ENCODE measurements around the gene AP3D1. TPM values are rescaled to one million over a fixed set of nuclear protein-coding genes. Genes with fewer than 3 reads are reported as not detected.

The AP3D1 gene
- total and polyA plus RNA-seq, 9 of the 15 experiments (the other 6 are each of a cell fraction or from before 2014, with no cell fraction given): 1.2 to 86.1 (median 35.9) TPM

- no peak for TF ChIP-seq ZBTB34 (CRISPR knock-in tag; IDR thresholded peaks at IDR 0.05)
- peak; percentile 46 for TF ChIP-seq SUPT5H (IDR thresholded peaks at IDR 0.05)
- no peak for TF ChIP-seq SRSF3 (IDR thresholded peaks at IDR 0.05; ENCODE audit: insufficient read depth, low read length)
- TF ChIP-seq FOXK2 (conservative IDR thresholded peaks at IDR 0.05 in 1 of 2, IDR thresholded peaks at IDR 0.05 in 1 of 2; ENCODE audit: low read depth in 2 of 2): 0 out of 4 replicates have a peak, but pooled peaks of 1 of the 2 experiments have one; percentile 14
- no peak for TF ChIP-seq TAF15 (IDR thresholded peaks at IDR 0.05; ENCODE audit: low read depth, low read length)
- peak; percentile 84; the same call in 1 of the 2 replicates for TF ChIP-seq ZNF395 (CRISPR knock-in tag; IDR thresholded peaks at IDR 0.05)
- peak; percentile 35 to 58 (median 39); a peak in 3 of 6 replicates for TF ChIP-seq CTCF (IDR thresholded peaks at IDR 0.05 in 2 of 3, conservative IDR thresholded peaks at IDR 0.05 in 1 of 3; ENCODE audit: insufficient read depth in 2 of 3, low read depth in 1 of 3, low read length in 3 of 3)
- peak; percentile 69 for TF ChIP-seq SOX6 (IDR thresholded peaks at IDR 0.05)
- TF ChIP-seq UBTF (IDR thresholded peaks at IDR 0.05; ENCODE audit: borderline replicate concordance in 1 of 2, low read depth in 2 of 2, low read length in 2 of 2): peak; percentile 94 to 98; a peak in 3 of 4 replicates
- TF ChIP-seq CLOCK (CRISPR knock-in tag; IDR thresholded peaks at IDR 0.05; ENCODE audit: borderline replicate concordance): no peak
- no peak for TF ChIP-seq NCOA2 (IDR thresholded peaks at IDR 0.05; ENCODE audit: partially characterized antibody in 2 of 2)
- no peak for TF ChIP-seq DEAF1 (CRISPR knock-in tag; IDR thresholded peaks at IDR 0.05)
- peak in 1 of 2 experiments; percentile 44; a peak in 2 of 4 replicates for TF ChIP-seq HDAC1 (IDR thresholded peaks at IDR 0.05)
- TF ChIP-seq DPF2 (IDR thresholded peaks at IDR 0.05): peak; percentile 90
These were observed 17.5 kb upstream of the AP3D1 start (continued) for GRCh38 chr19:2168619-2169424.
